ENCODE results near the gene MIAT. TPM values are rescaled to one million over a fixed set of nuclear protein-coding genes. Genes with fewer than 3 reads are reported as not detected.

MIAT gene
- total and polyA plus RNA-seq, 9 of the 15 experiments (the other 6 are each of a cell fraction or from before 2014, with no cell fraction given) = 0.03 to 0.93 (median 0.34) TPM

DNA sequence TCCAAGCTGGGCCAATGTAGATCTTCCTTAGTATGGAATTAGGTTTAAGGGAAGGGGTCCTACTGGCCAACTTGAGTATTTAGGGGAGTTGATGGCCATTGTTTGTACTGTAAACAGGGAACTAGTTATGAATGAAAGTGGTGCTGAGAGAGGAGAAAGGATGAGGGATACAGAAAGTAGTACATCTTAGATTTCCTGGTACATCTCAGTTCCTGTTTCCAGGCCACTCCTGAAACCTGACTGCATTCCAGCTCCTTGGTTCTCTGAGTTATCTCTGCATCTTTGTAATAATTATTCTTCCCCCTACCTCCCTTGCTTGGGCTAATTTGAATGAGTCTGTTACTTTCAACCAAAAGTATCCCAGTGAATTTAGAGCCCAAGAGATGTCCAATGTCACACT is 30.1 kb downstream of the MIAT start:
- in situ Hi-C loops (cut with MboI) (no loop called here), intact Hi-C loops (cut with micrococcal nuclease) (no loop called here)
- H3K9ac ChIP-seq (ENCODE audit: insufficient read depth in 1 of 2, low read depth in 2 of 2, low read length in 2 of 2) = no peak overlapping the region
- peaks cover 0 to 3% of the 10 kb centered on the region in 2 experiments; a peak in 1 of 5 replicates for H3K4me1 ChIP-seq (replicated peaks in 1 of 2; ENCODE audit: control insufficient read depth in 2 of 2, insufficient read depth in 2 of 2, low read length in 2 of 2)
- POLR2A ChIA-PET = no interaction called here
- FAIRE-seq (no peak), DNase-seq (ENCODE audit: extremely low read depth in 1 of 4, low spot score in 3 of 4) (no peak), ATAC-seq (no peak)
- BruUV-seq (replicated peaks) = no TSS peak
- no peaks in the 10 kb centered on the region for H3K79me2 ChIP-seq (ENCODE audit: control insufficient read depth, insufficient read depth, low read length)
- no peaks in the 10 kb centered on the region for H3K9me3 ChIP-seq (replicated peaks; ENCODE audit: control insufficient read depth, insufficient read depth, low read depth, low read length)
- 0 out of 2 replicates have a peak, but pooled peaks cover 4% of the 10 kb centered on the region for H4K20me1 ChIP-seq (replicated peaks; ENCODE audit: control insufficient read depth, insufficient read depth, low read length)
- H3K36me3 ChIP-seq (ENCODE audit: control insufficient read depth, insufficient read depth, low read length) = no peaks in the 10 kb centered on the region
- no peak overlapping the region for H3K4me2 ChIP-seq (ENCODE audit: insufficient read depth, low read length)
- no peaks in the 10 kb centered on the region for H3K9me1 ChIP-seq (ENCODE audit: control insufficient read depth, insufficient read depth, low read length)
- CTCF ChIA-PET (ENCODE audit: low intra/inter-chr PET ratio) = no interaction called here
- H2AFZ ChIP-seq (ENCODE audit: low read depth, low read length) = no peak overlapping the region
- TF ChIP-seq MCM7 (IDR thresholded peaks at IDR 0.05) (no peak), ZNF133 (CRISPR knock-in tag; IDR thresholded peaks at IDR 0.05) (no peak), JUNB (CRISPR knock-in tag; conservative IDR thresholded peaks at IDR 0.05) (no peak), NCOA2 (IDR thresholded peaks at IDR 0.05; ENCODE audit: partially characterized antibody in 2 of 2) (no peak), CBX8 (IDR thresholded peaks at IDR 0.05; ENCODE audit: borderline replicate concordance, extremely low read depth, low read depth, low read length, poor library complexity, severe bottlenecking) (no peak), ZNF668 (CRISPR knock-in tag; IDR thresholded peaks at IDR 0.05) (no peak), PHF21A (IDR thresholded peaks at IDR 0.05; ENCODE audit: borderline replicate concordance, low read depth) (no peak)
- TF ChIP-seq, protein P1, sequence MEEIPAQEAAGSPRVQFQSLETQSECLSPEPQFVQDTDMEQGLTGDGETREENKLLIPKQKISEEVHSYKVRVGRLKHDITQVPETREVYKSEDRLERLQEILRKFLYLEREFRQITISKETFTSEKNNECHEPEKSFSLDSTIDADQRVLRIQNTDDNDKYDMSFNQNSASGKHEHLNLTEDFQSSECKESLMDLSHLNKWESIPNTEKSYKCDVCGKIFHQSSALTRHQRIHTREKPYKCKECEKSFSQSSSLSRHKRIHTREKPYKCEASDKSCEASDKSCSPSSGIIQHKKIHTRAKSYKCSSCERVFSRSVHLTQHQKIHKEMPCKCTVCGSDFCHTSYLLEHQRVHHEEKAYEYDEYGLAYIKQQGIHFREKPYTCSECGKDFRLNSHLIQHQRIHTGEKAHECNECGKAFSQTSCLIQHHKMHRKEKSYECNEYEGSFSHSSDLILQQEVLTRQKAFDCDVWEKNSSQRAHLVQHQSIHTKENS (CRISPR knock-in tag; IDR thresholded peaks at IDR 0.05) = no peak
- H3K27ac ChIP-seq (ENCODE audit: extremely low read depth, low read depth, low read length) = no peak overlapping the region
- no peaks in the 10 kb centered on the region for H3K27me3 ChIP-seq (ENCODE audit: control insufficient read depth in 2 of 2, insufficient read depth in 2 of 2, low read length in 2 of 2)
- no peak overlapping the region for H3K4me3 ChIP-seq
